CD14-positive monocyte (primary cell): ENCODE measurements around the gene HSF4. TPM values are rescaled to one million over a fixed set of nuclear protein-coding genes. Genes with fewer than 3 reads are reported as not detected.
A peak's percentile ranks its signal among the peaks of the same experiment; 100 is the strongest.

Experiments used
- DNase-seq, 3 donors: peaks; one replicate each; pipeline ENCODE4 v3.0.0-alpha.2; 2011 to 2022
- H2AFZ ChIP-seq: 2 replicates; pipeline ENCODE4 v1.6.0; 2012; ENCODE audit warnings: mild to moderate bottlenecking, low read depth, low read length, inconsistent platforms; ENCODE audit not compliant: insufficient read depth, poor library complexity, severe bottlenecking
- H3K27ac ChIP-seq, 2 donors: 1 replicate in 1 of 2; 2 replicates in 1 of 2; pipeline ENCODE4 v1.5.1; 2012 to 2013; ENCODE audit warnings: low read length in 2 of 2, control low read depth in 1 of 2, inconsistent platforms in 1 of 2, low read depth in 1 of 2, mild to moderate bottlenecking in 1 of 2
- H3K27me3 ChIP-seq, 2 donors: one replicate each; pipeline versions ENCODE4 v1.6.0 to v1.6.1; 2011 to 2013; ENCODE audit warnings: low read length in 2 of 2; ENCODE audit not compliant: control insufficient read depth in 2 of 2, insufficient read depth in 2 of 2
- H3K36me3 ChIP-seq, 2 donors: replicated peaks in 1 of 2; 1 replicate in 1 of 2; 2 replicates in 1 of 2; pipeline versions ENCODE4 v1.5.1 to v1.6.1; 2012 to 2013; ENCODE audit warnings: low read length in 2 of 2, control low read depth in 1 of 2, inconsistent platforms in 1 of 2, mild to moderate bottlenecking in 1 of 2; ENCODE audit not compliant: insufficient read depth in 2 of 2, control insufficient read depth in 1 of 2
- H3K4me1 ChIP-seq, 2 donors: 1 replicate in 1 of 2; 2 replicates in 1 of 2; pipeline versions ENCODE4 v1.5.1 to v1.6.1; 2012 to 2013; ENCODE audit warnings: low read length in 2 of 2, control low read depth in 1 of 2, inconsistent platforms in 1 of 2, mild to moderate bottlenecking in 1 of 2, moderate library complexity in 1 of 2; ENCODE audit not compliant: insufficient read depth in 2 of 2, control insufficient read depth in 1 of 2
- H3K4me2 ChIP-seq: replicated peaks from 2 replicates; pipeline ENCODE3; 2012; ENCODE audit warnings: low read length, moderate library complexity, mild to moderate bottlenecking; ENCODE audit not compliant: poor library complexity, severe bottlenecking; ENCODE audit errors: extremely low read depth
- H3K4me3 ChIP-seq, 3 experiments: fragments of 200-600 bp in 1 of 3; sonication (generic) in 1 of 3; replicated peaks in 1 of 3; 1 replicate in 2 of 3; 2 replicates in 1 of 3; pipeline ENCODE4 v1.5.1; 2011 to 2013; ENCODE audit warnings: low read length in 3 of 3, mild to moderate bottlenecking in 3 of 3, control low read depth in 2 of 3, low read depth in 2 of 3, inconsistent platforms in 1 of 3, moderate library complexity in 1 of 3
- H3K79me2 ChIP-seq: 2 replicates; pipeline ENCODE4 v1.6.0; 2012; ENCODE audit warnings: mild to moderate bottlenecking, control low read depth, inconsistent platforms, low read length, moderate library complexity; ENCODE audit not compliant: insufficient read depth
- H3K9ac ChIP-seq: 2 replicates; pipeline ENCODE4 v1.6.0; 2017; ENCODE audit warnings: low read length, mild to moderate bottlenecking; ENCODE audit not compliant: insufficient read depth, poor library complexity, severe bottlenecking
- H3K9me3 ChIP-seq, 2 donors: replicated peaks in 1 of 2; 1 replicate in 1 of 2; 2 replicates in 1 of 2; pipeline versions ENCODE4 v1.5.1 to v1.6.1; 2012 to 2013; ENCODE audit warnings: low read length in 2 of 2, control low read depth in 1 of 2; ENCODE audit not compliant: control insufficient read depth in 1 of 2, insufficient read depth in 1 of 2
- H4K20me1 ChIP-seq: 2 replicates; pipeline ENCODE4 v1.6.0; 2012; ENCODE audit warnings: mild to moderate bottlenecking, low read length, control low read depth, moderate library complexity; ENCODE audit not compliant: insufficient read depth
- H3K27ac Mint-ChIP-seq, 7 donors: one replicate each; pipeline ENCODE4 v1.8.0; 2020; ENCODE audit warnings: mild to moderate bottlenecking in 7 of 7, mixed read lengths in 7 of 7, moderate library complexity in 6 of 7, inconsistent platforms in 2 of 7
- H3K27me3 Mint-ChIP-seq, 3 donors: one replicate each; pipeline ENCODE4 v1.8.0; 2021 to 2022; ENCODE audit warnings: low read depth in 3 of 3, mild to moderate bottlenecking in 3 of 3, mixed read lengths in 3 of 3, moderate library complexity in 3 of 3, inconsistent platforms in 1 of 3
- H3K36me3 Mint-ChIP-seq, 2 donors: one replicate each; pipeline ENCODE4 v1.8.0; 2020; ENCODE audit warnings: mixed read lengths in 2 of 2, inconsistent platforms in 1 of 2, mild to moderate bottlenecking in 1 of 2
- H3K4me1 Mint-ChIP-seq: one replicate; pipeline ENCODE4 v1.8.0; 2020; ENCODE audit warnings: mild to moderate bottlenecking, mixed read lengths
- H3K4me3 Mint-ChIP-seq, 2 donors: one replicate each; pipeline ENCODE4 v1.8.0; 2020; ENCODE audit warnings: mild to moderate bottlenecking in 2 of 2, mixed read lengths in 2 of 2, moderate library complexity in 1 of 2
- H3K9me3 Mint-ChIP-seq, 7 donors: one replicate each; pipeline ENCODE4 v1.8.0; 2020 to 2022; ENCODE audit warnings: mixed read lengths in 7 of 7, mild to moderate bottlenecking in 6 of 7, moderate library complexity in 6 of 7, inconsistent platforms in 2 of 7
- CTCF ChIP-seq: fragments of 200-600 bp; IDR thresholded peaks from one replicate; pipeline ENCODE4 v1.8.0; 2022; ENCODE audit warnings: antibody characterized with exemption, mild to moderate bottlenecking
- WGBS: methylation state at CpG from one replicate; pipeline ENCODE4 v1.1.5; 2013; ENCODE audit warnings: missing lambda C conversion rate; ENCODE audit not compliant: insufficient coverage; 5-methylcytosine and 5-hydroxymethylcytosine counted together
- intact Hi-C, 2 donors: fragments of 100-400 bp; cut with micrococcal nuclease; formaldehyde crosslinking; loops; one replicate each; pipeline versions ENCODE4 v1.15.0 to v1.15.1; 2023
- polyA plus RNA-seq, 3 donors: library from polyadenylated mRNA; depleted of rRNA in 1 of 3; unstranded in 2 of 3; stranded (reverse) in 1 of 3; fragments of 300-500 nt in 2 of 3; fragments of >200 nt in 1 of 3; fragmentation: Illumina TruSeq in 2 of 3; gene quantifications; 1 replicate in 2 of 3; 2 replicates in 1 of 3; pipeline ENCODE4 v1.2.3, GENCODE V29; 2012 to 2021

HSF4 gene
- polyA plus RNA-seq, 3 donors = 53.4 TPM; not detected in 2

- H3K4me1 ChIP-seq = peaks cover 18 to 20% of the 10 kb centered on the region in 2 donors
- peak overlapping the region in 1 of 2 donors; percentile 87 for H3K27ac ChIP-seq
- H3K36me3 ChIP-seq = peaks cover 41 to 47% of the 10 kb centered on the region in 2 donors
- no peaks in the 10 kb centered on the region for H3K27me3 ChIP-seq
- no peak overlapping the region for H2AFZ ChIP-seq
- TF ChIP-seq CTCF = no peak
- H3K27me3 Mint-ChIP-seq = peaks cover 0 to 2% (median 0%) of the 10 kb centered on the region in 3 donors
- peaks cover 64% of the 10 kb centered on the region for H4K20me1 ChIP-seq
- H3K27ac Mint-ChIP-seq = peak overlapping the region in 4 of 7 donors; percentile 80 to 88 (median 84)
- peak overlapping the region; percentile 83 for H3K4me2 ChIP-seq
- no peak for DNase-seq
- no peak overlapping the region for H3K9ac ChIP-seq
- intact Hi-C loops = loop anchor here (2.0 to 5.0 kb wide), 3 partner anchors 33 to 53 kb away; partner anchors contain the start of genes FHOD1 (in 2 of the 2) and TMEM208 (in 2 of the 2)
- no peak overlapping the region for H3K4me3 Mint-ChIP-seq
- H3K79me2 ChIP-seq = peaks cover 30% of the 10 kb centered on the region
- H3K36me3 Mint-ChIP-seq = peaks cover 42 to 53% of the 10 kb centered on the region in 2 donors
- H3K9me3 ChIP-seq = no peaks in the 10 kb centered on the region
- peaks cover 0 to 2% (median 0%) of the 10 kb centered on the region in 7 donors for H3K9me3 Mint-ChIP-seq
- H3K4me3 ChIP-seq = peak overlapping the region in 1 of 3 experiments; percentile 95
- peaks cover 36% of the 10 kb centered on the region for H3K4me1 Mint-ChIP-seq
These were observed 29.0 kb downstream of the HSF4 start for GRCh38 chr16:67193536-67193935.

- DNase-seq = no peak
- H3K4me1 ChIP-seq = peaks cover 18 to 20% of the 10 kb centered on the region in 2 donors
- 100% methylated on average over 4 of the region's 6 CpGs for WGBS
- H2AFZ ChIP-seq = no peak overlapping the region
- H3K27me3 ChIP-seq = no peaks in the 10 kb centered on the region
- Mint-ChIP-seq H3K4me1 (peaks cover 36% of the 10 kb centered on the region), H3K27me3 (peaks cover 0 to 2% (median 0%) of the 10 kb centered on the region in 3 donors), H3K36me3 (peaks cover 42 to 55% of the 10 kb centered on the region in 2 donors), H3K9me3 (peaks cover 0 to 2% (median 0%) of the 10 kb centered on the region in 7 donors), H3K27ac (peak overlapping the region in 2 of 7 donors; percentile 8 to 54), H3K4me3 (no peak overlapping the region)
- peaks cover 41 to 54% of the 10 kb centered on the region in 2 donors for H3K36me3 ChIP-seq
- intact Hi-C loops = loop anchor here (5.0 kb wide), 1 partner anchor 33 kb away; the partner anchor contains the start of gene TMEM208 (in 2 of the 2)
- no peak overlapping the region for H3K9ac ChIP-seq
- no peaks in the 10 kb centered on the region for H3K9me3 ChIP-seq
- peaks cover 30% of the 10 kb centered on the region for H3K79me2 ChIP-seq
- peaks cover 70% of the 10 kb centered on the region for H4K20me1 ChIP-seq
- H3K4me2 ChIP-seq = no peak overlapping the region
- peak overlapping the region in 1 of 2 donors; percentile 32 for H3K27ac ChIP-seq
- no peak overlapping the region for H3K4me3 ChIP-seq
- no peak for TF ChIP-seq CTCF
These were observed 29.7 kb downstream of the HSF4 start for GRCh38 chr16:67194260-67194659.
